Measurements from ENCODE around the gene TRIM65. TPM values are rescaled to one million over a fixed set of nuclear protein-coding genes. Genes with fewer than 3 reads are reported as not detected.
A peak's percentile ranks its signal among the peaks of the same experiment; 100 is the strongest.

The TRIM65 gene
- total and polyA plus RNA-seq, 2 of the 13 experiments (the other 11 are each of a cell fraction or from before 2014, with no cell fraction given): 10.3 to 22.4 TPM

DNA sequence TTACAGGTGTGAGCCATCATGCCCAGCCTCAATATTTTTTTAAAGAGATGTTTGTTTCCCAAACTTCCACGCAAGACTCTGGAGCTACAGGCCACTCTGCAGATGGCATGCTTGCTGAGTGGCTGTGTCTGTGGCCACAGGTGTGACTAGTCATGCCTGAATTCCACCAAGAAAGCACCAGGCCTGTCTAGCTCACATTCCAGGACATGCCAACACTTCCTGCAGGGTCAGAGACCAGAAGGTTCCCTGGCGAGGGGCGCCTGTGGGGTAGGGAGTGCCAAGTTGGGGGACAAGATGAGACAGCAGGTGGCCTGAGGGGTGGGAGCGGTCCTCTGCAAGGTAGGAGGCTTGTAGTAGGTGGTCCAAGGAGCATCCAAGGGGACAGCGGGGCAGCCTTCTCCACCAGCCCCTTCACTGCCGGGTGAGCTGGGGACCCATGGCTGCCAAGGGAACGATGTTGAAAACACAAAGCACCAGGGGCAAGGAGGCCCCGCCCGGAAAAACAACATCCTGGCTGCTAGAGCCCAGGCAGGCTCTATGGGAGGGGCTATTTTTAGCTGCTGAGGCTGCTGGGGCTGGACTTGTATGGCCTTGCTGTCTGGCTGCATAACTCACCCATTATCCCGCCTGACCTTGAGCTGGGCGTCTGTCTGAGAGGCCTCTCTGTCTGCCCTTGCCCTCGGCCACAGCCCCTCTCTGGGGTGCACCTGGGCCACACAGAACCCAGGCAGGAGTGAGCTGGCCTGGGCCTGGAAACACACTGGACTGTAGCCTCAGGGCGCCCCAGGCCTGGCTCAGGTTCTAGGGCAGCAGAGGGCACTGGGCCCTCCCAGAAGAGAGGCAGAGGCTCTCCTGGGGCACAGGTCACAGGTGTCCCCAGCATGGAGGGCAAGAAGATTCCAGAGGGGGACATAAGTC lies 24.1 kb downstream of the TRIM65 start (continued):
- TF ChIP-seq NFKBIZ (CRISPR knock-in tag; IDR thresholded peaks at IDR 0.05) (peak; percentile 70), SNAI1 (CRISPR knock-in tag; IDR thresholded peaks at IDR 0.05; ENCODE audit: borderline replicate concordance) (no peak), SIX1 (CRISPR knock-in tag; IDR thresholded peaks at IDR 0.05; ENCODE audit: borderline replicate concordance) (0 out of 2 replicates have a peak, but pooled peaks have one; percentile 26), ZNF282 (IDR thresholded peaks at IDR 0.05; ENCODE audit: partially characterized antibody) (no peak), MLLT10 (CRISPR knock-in tag; IDR thresholded peaks at IDR 0.05) (no peak), TEAD3 (CRISPR knock-in tag; optimal IDR thresholded peaks at IDR 0.05; ENCODE audit: borderline replicate concordance) (peak; percentile 95), ZNF138 (CRISPR knock-in tag; IDR thresholded peaks at IDR 0.05; ENCODE audit: low read depth) (peak; percentile 76; the same call in 1 of the 2 replicates), FOXJ3 (CRISPR knock-in tag; IDR thresholded peaks at IDR 0.05; ENCODE audit: borderline replicate concordance) (peak; percentile 91), RFX3 (CRISPR knock-in tag; IDR thresholded peaks at IDR 0.05) (peak; percentile 68)
- TF ChIP-seq, protein P1, sequence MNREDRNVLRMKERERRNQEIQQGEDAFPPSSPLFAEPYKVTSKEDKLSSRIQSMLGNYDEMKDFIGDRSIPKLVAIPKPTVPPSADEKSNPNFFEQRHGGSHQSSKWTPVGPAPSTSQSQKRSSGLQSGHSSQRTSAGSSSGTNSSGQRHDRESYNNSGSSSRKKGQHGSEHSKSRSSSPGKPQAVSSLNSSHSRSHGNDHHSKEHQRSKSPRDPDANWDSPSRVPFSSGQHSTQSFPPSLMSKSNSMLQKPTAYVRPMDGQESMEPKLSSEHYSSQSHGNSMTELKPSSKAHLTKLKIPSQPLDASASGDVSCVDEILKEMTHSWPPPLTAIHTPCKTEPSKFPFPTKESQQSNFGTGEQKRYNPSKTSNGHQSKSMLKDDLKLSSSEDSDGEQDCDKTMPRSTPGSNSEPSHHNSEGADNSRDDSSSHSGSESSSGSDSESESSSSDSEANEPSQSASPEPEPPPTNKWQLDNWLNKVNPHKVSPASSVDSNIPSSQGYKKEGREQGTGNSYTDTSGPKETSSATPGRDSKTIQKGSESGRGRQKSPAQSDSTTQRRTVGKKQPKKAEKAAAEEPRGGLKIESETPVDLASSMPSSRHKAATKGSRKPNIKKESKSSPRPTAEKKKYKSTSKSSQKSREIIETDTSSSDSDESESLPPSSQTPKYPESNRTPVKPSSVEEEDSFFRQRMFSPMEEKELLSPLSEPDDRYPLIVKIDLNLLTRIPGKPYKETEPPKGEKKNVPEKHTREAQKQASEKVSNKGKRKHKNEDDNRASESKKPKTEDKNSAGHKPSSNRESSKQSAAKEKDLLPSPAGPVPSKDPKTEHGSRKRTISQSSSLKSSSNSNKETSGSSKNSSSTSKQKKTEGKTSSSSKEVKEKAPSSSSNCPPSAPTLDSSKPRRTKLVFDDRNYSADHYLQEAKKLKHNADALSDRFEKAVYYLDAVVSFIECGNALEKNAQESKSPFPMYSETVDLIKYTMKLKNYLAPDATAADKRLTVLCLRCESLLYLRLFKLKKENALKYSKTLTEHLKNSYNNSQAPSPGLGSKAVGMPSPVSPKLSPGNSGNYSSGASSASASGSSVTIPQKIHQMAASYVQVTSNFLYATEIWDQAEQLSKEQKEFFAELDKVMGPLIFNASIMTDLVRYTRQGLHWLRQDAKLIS (CRISPR knock-in tag; IDR thresholded peaks at IDR 0.05): peak; percentile 84
- TF ChIP-seq, protein P2, sequence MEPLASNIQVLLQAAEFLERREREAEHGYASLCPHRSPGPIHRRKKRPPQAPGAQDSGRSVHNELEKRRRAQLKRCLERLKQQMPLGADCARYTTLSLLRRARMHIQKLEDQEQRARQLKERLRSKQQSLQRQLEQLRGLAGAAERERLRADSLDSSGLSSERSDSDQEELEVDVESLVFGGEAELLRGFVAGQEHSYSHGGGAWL (CRISPR knock-in tag; IDR thresholded peaks at IDR 0.05): peak; percentile 48; the same call in 1 of the 2 replicates
- TF ChIP-seq, protein P3, sequence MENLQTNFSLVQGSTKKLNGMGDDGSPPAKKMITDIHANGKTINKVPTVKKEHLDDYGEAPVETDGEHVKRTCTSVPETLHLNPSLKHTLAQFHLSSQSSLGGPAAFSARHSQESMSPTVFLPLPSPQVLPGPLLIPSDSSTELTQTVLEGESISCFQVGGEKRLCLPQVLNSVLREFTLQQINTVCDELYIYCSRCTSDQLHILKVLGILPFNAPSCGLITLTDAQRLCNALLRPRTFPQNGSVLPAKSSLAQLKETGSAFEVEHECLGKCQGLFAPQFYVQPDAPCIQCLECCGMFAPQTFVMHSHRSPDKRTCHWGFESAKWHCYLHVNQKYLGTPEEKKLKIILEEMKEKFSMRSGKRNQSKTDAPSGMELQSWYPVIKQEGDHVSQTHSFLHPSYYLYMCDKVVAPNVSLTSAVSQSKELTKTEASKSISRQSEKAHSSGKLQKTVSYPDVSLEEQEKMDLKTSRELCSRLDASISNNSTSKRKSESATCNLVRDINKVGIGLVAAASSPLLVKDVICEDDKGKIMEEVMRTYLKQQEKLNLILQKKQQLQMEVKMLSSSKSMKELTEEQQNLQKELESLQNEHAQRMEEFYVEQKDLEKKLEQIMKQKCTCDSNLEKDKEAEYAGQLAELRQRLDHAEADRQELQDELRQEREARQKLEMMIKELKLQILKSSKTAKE (CRISPR knock-in tag; IDR thresholded peaks at IDR 0.05; ENCODE audit: borderline replicate concordance): peak; percentile 100
- TF ChIP-seq, protein P4, sequence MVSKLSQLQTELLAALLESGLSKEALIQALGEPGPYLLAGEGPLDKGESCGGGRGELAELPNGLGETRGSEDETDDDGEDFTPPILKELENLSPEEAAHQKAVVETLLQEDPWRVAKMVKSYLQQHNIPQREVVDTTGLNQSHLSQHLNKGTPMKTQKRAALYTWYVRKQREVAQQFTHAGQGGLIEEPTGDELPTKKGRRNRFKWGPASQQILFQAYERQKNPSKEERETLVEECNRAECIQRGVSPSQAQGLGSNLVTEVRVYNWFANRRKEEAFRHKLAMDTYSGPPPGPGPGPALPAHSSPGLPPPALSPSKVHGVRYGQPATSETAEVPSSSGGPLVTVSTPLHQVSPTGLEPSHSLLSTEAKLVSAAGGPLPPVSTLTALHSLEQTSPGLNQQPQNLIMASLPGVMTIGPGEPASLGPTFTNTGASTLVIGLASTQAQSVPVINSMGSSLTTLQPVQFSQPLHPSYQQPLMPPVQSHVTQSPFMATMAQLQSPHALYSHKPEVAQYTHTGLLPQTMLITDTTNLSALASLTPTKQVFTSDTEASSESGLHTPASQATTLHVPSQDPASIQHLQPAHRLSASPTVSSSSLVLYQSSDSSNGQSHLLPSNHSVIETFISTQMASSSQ (IDR thresholded peaks at IDR 0.05; ENCODE audit: low read depth): no peak; the same call in 1 of the 2 replicates
- TF ChIP-seq, protein P4 (CRISPR knock-in tag; IDR thresholded peaks at IDR 0.05; ENCODE audit: borderline replicate concordance): peak; percentile 88
- TF ChIP-seq, protein P5, sequence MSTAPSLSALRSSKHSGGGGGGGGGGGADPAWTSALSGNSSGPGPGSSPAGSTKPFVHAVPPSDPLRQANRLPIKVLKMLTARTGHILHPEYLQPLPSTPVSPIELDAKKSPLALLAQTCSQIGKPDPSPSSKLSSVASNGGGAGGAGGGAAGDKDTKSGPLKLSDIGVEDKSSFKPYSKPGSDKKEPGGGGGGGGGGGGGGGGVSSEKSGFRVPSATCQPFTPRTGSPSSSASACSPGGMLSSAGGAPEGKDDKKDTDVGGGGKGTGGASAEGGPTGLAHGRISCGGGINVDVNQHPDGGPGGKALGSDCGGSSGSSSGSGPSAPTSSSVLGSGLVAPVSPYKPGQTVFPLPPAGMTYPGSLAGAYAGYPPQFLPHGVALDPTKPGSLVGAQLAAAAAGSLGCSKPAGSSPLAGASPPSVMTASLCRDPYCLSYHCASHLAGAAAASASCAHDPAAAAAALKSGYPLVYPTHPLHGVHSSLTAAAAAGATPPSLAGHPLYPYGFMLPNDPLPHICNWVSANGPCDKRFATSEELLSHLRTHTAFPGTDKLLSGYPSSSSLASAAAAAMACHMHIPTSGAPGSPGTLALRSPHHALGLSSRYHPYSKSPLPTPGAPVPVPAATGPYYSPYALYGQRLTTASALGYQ (CRISPR knock-in tag; IDR thresholded peaks at IDR 0.05): peak; percentile 89

All from HepG2 (cell line).